C4-2B (cell line): Measurements from ENCODE around the gene DMAC1.

Experiments
- ZFX ChIP-seq: fragments of 450-650 bp; IDR thresholded peaks from 2 replicates; pipeline ENCODE4 v1.6.1; 2017
- TF ChIP-seq, protein P1 (sequence below): fragments of 450-650 bp; conservative IDR thresholded peaks from 2 replicates; pipeline ENCODE4 v1.5.1; 2017; ENCODE audit warnings: mild to moderate bottlenecking

DNA sequence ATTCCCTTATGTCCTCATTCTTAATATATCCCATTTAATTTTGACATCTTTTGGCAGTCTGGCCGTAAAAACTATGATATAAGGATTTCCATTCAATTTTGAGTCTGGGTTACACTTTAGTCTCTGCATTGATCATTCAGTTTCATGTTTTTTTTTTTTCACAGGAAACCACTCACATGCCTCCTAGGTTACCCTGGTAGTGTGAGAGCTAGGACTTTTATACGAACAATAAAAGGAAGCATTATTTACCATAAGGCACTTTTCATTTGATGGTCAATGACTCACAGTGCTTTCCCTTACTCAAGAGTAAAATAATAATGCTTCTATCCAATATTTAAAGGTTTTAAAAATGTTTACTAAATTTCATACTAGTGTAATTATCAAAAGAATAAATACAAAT lies 16.4 kb upstream of the DMAC1 start:
- TF ChIP-seq, protein P1, sequence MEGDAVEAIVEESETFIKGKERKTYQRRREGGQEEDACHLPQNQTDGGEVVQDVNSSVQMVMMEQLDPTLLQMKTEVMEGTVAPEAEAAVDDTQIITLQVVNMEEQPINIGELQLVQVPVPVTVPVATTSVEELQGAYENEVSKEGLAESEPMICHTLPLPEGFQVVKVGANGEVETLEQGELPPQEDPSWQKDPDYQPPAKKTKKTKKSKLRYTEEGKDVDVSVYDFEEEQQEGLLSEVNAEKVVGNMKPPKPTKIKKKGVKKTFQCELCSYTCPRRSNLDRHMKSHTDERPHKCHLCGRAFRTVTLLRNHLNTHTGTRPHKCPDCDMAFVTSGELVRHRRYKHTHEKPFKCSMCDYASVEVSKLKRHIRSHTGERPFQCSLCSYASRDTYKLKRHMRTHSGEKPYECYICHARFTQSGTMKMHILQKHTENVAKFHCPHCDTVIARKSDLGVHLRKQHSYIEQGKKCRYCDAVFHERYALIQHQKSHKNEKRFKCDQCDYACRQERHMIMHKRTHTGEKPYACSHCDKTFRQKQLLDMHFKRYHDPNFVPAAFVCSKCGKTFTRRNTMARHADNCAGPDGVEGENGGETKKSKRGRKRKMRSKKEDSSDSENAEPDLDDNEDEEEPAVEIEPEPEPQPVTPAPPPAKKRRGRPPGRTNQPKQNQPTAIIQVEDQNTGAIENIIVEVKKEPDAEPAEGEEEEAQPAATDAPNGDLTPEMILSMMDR = no peak
- TF ChIP-seq ZFX = no peak
